ENCODE measurements around the gene BAZ1B. TPM values are rescaled to one million over a fixed set of nuclear protein-coding genes. Genes with fewer than 3 reads are reported as not detected.
A peak's percentile ranks its signal among the peaks of the same experiment; 100 is the strongest.

BAZ1B gene
- total and polyA plus RNA-seq, 2 of the 4 experiments (the other 2 are of a cell fraction), result 20.2 to 45.0 TPM

GRCh38 chr7:73448609-73449008, 73.5 kb downstream of the BAZ1B start:
- Histone ChIP-seq H4K91ac (ENCODE audit: insufficient read depth, low read depth, low read length) (no peak overlapping the region), H4K5ac (ENCODE audit: low read depth, low read length) (peak overlapping the region; percentile 9; the same call in 1 of the 2 replicates), H3K36me3 (ENCODE audit: control insufficient read depth, insufficient read depth, low read length) (peaks cover 59% of the 10 kb centered on the region), H3K4me3 (ENCODE audit: insufficient read depth, low read depth, low read length) (no peak overlapping the region), H2BK5ac (ENCODE audit: low read depth, low read length, poor library complexity, severe bottlenecking) (peak overlapping the region; percentile 53), H3K18ac (ENCODE audit: low read depth, low read length) (peak overlapping the region; percentile 56), H2AK9ac (replicated peaks; ENCODE audit: low read depth, low read length, poor library complexity) (no peak overlapping the region), H3K4me2 (ENCODE audit: low read depth, low read length) (peak overlapping the region; percentile 22; the same call in 1 of the 2 replicates), H3K14ac (replicated peaks; ENCODE audit: low read depth, low read length) (no peak overlapping the region), H3K9me1 (ENCODE audit: insufficient read depth, low read length) (no peaks in the 10 kb centered on the region), H2BK120ac (ENCODE audit: low read depth, low read length) (no peak overlapping the region), H2BK20ac (ENCODE audit: low read depth, low read length) (no peak overlapping the region), H4K8ac (ENCODE audit: low read depth in 2 of 2, low read length in 2 of 2) (no peak overlapping the region; a peak in 1 of 4 replicates), H2AK5ac (ENCODE audit: low read depth, low read length) (no peak overlapping the region), H3K4me1 (ENCODE audit: control insufficient read depth, insufficient read depth, low read length) (peaks cover 11% of the 10 kb centered on the region), H3K9me3 (ENCODE audit: control insufficient read depth, insufficient read depth, low read length) (no peaks in the 10 kb centered on the region), H3K9ac (ENCODE audit: low read depth, low read length) (no peak overlapping the region), H4K20me1 (ENCODE audit: insufficient read depth, low read length) (peaks cover 18% of the 10 kb centered on the region), H2BK15ac (ENCODE audit: low read depth, low read length) (no peak overlapping the region), H3K27ac (ENCODE audit: insufficient read depth, low read length) (peak overlapping the region; percentile 70; the same call in 1 of the 2 replicates), H3K23ac (ENCODE audit: low read depth, low read length) (no peak overlapping the region), H3K27me3 (ENCODE audit: control insufficient read depth, insufficient read depth, low read length) (no peaks in the 10 kb centered on the region), H3K4ac (ENCODE audit: low read depth, low read length) (no peak overlapping the region), H3K56ac (ENCODE audit: extremely low read depth, insufficient read depth, low read length) (no peak overlapping the region), H2AFZ (replicated peaks; ENCODE audit: low read length, poor library complexity) (no peak overlapping the region), H3K79me1 (ENCODE audit: low read depth in 1 of 2, low read length in 2 of 2) (peaks cover 30 to 66% of the 10 kb centered on the region in 2 experiments)
- ChIA-PET CTCF (interaction anchor here (0.8 kb wide), 1 partner anchor 9 kb away, joined by 3 read pairs; no protein-coding TSS in a partner anchor), POLR2A (ENCODE audit: unreplicated experiment) (no interaction called here)
- 85% methylated on average over 4 of the region's 4 CpGs; no CpG with 5 or more reads in 1 of the 2 experiments for WGBS, 2 experiments (ENCODE audit: extremely low coverage in 2 of 2, insufficient read length in 1 of 2)
- ATAC-seq (ENCODE audit: low read depth), result peak; percentile 54
- no TSS peak for BruUV-seq (replicated peaks)
- in situ Hi-C loops (cut with MboI; ENCODE audit: low sequenced_read_pairs), result no loop called here
- dilution Hi-C loops (cut with HindIII; ENCODE audit: low sequenced_read_pairs, unreplicated experiment), result no loop called here
- DNase-seq, result peak; percentile 43
- intact Hi-C loops (cut with micrococcal nuclease), result no loop called here
- TF ChIP-seq MAFK (IDR thresholded peaks at IDR 0.05; ENCODE audit: low read depth, low read length) (no peak), NFE2L2 (IDR thresholded peaks at IDR 0.05; ENCODE audit: low read depth, low read length) (no peak), CEBPB (IDR thresholded peaks at IDR 0.05; ENCODE audit: low read depth, low read length) (peak; percentile 73)
